GM23248 (cell line): Measurements from ENCODE around the gene MAU2. TPM values are rescaled to one million over a fixed set of nuclear protein-coding genes. Genes with fewer than 3 reads are reported as not detected.

Experiments used
- DNase-seq: peaks from one replicate; pipeline ENCODE4 v3.0.0-alpha.2; 2015
- H2AFZ ChIP-seq: fragments of 200-600 bp; sonication (generic); 2 replicates; pipeline ENCODE4 v1.6.1; 2016; ENCODE audit warnings: antibody characterized with exemption
- H3F3A ChIP-seq: fragments of 200-600 bp; sonication (generic); 2 replicates; pipeline ENCODE4 v1.6.1; 2016; ENCODE audit warnings: mild to moderate bottlenecking, antibody characterized with exemption, mixed run types; ENCODE audit not compliant: insufficient read depth
- H3K27ac ChIP-seq: fragments of 200-600 bp; sonication (generic); 2 replicates; pipeline ENCODE4 v1.5.1; 2016; ENCODE audit warnings: mild to moderate bottlenecking
- H3K27me3 ChIP-seq: fragments of 200-600 bp; sonication (generic); replicated peaks from 2 replicates; pipeline ENCODE4 v1.6.1; 2016; ENCODE audit warnings: mild to moderate bottlenecking; ENCODE audit not compliant: insufficient read depth
- H3K36me3 ChIP-seq: fragments of 200-600 bp; sonication (generic); 2 replicates; pipeline ENCODE4 v1.6.1; 2016; ENCODE audit warnings: low read depth, mild to moderate bottlenecking
- H3K4me1 ChIP-seq: fragments of 200-600 bp; sonication (generic); 2 replicates; pipeline ENCODE4 v1.6.1; 2016; ENCODE audit warnings: mild to moderate bottlenecking; ENCODE audit not compliant: insufficient read depth
- H3K4me2 ChIP-seq: fragments of 200-600 bp; sonication (generic); one replicate; pipeline ENCODE4 v1.6.1; 2016; ENCODE audit warnings: mild to moderate bottlenecking; ENCODE audit not compliant: unreplicated experiment
- H3K4me3 ChIP-seq: fragments of 200-600 bp; sonication (generic); 2 replicates; pipeline ENCODE4 v1.5.1; 2016; ENCODE audit warnings: mild to moderate bottlenecking
- H3K79me2 ChIP-seq: fragments of 200-600 bp; sonication (generic); 2 replicates; pipeline ENCODE4 v1.6.1; 2016; ENCODE audit warnings: mild to moderate bottlenecking; ENCODE audit not compliant: insufficient read depth
- H3K9ac ChIP-seq: fragments of 200-600 bp; sonication (generic); 2 replicates; pipeline ENCODE4 v1.6.1; 2016; ENCODE audit warnings: mild to moderate bottlenecking
- H3K9me2 ChIP-seq: fragments of 200-600 bp; sonication (generic); 2 replicates; pipeline ENCODE4 v1.6.1; 2016; ENCODE audit warnings: mixed run types, mild to moderate bottlenecking, moderate library complexity; ENCODE audit not compliant: insufficient read depth
- H3K9me3 ChIP-seq: fragments of 200-600 bp; sonication (generic); one replicate; pipeline ENCODE4 v1.6.1; 2017; ENCODE audit warnings: low read depth
- H4K20me1 ChIP-seq: fragments of 200-600 bp; sonication (generic); 2 replicates; pipeline ENCODE4 v1.6.0; 2016; ENCODE audit not compliant: insufficient read depth
- EZH2 ChIP-seq: fragments of 200-600 bp; sonication (generic); IDR thresholded peaks from 2 replicates; pipeline ENCODE4 v1.6.1; 2018; ENCODE audit warnings: antibody characterized with exemption, mild to moderate bottlenecking; ENCODE audit not compliant: insufficient read depth, poor library complexity, severe bottlenecking
- EZH2phosphoT487 ChIP-seq: fragments of 200-600 bp; sonication (generic); IDR thresholded peaks from 2 replicates; pipeline ENCODE4 v1.6.1; 2018; ENCODE audit warnings: antibody characterized with exemption, moderate library complexity, mild to moderate bottlenecking, low read depth; ENCODE audit not compliant: insufficient read depth
- WGBS, 2 experiments: methylation state at CpG; one replicate each; pipeline ENCODE4 v1.1.6; 2015 to 2017; ENCODE audit warnings: low lambda C conversion rate in 2 of 2, low coverage in 1 of 2; ENCODE audit errors: missing lambda C conversion rate in 2 of 2; 5-methylcytosine and 5-hydroxymethylcytosine counted together
- in situ Hi-C: fragments of 300-500 bp; cut with MboI; formaldehyde crosslinking; loops from 2 replicates; pipeline ENCODE4 v1.15.0; 2020
- polyA plus RNA-seq: library from polyadenylated mRNA; unstranded; fragments of >200 nt; fragmentation: Nextera tagmentation; extraction: Ambion mirVana; gene quantifications from 2 replicates; pipeline ENCODE4 v1.2.1, GENCODE V29; 2016
- total RNA-seq: library from RNA; depleted of rRNA; stranded (reverse); fragments of >200 nt; shearing (Covaris generic); gene quantifications from 2 replicates; pipeline ENCODE4 v1.2.3, GENCODE V29; 2014

Gene MAU2
- total and polyA plus RNA-seq, 2 experiments from 2014 or later: 23.0 to 25.4 TPM

- no peaks in the 10 kb centered on the region for H4K20me1 ChIP-seq
- no peaks in the 10 kb centered on the region for H3K9me3 ChIP-seq
- H3K9ac ChIP-seq: no peak overlapping the region
- H3K4me3 ChIP-seq: no peak overlapping the region
- no peaks in the 10 kb centered on the region for H3K4me1 ChIP-seq
- H3K79me2 ChIP-seq: no peaks in the 10 kb centered on the region
- no peaks in the 10 kb centered on the region; the same call in 1 of the 2 replicates for H3K36me3 ChIP-seq
- peaks cover 8% of the 10 kb centered on the region; the same call in 1 of the 2 replicates for H3F3A ChIP-seq
- H2AFZ ChIP-seq: no peak overlapping the region
- TF ChIP-seq EZH2 (no peak), EZH2phosphoT487 (no peak)
- no peak for DNase-seq
- WGBS, 2 experiments: 93 to 97% methylated on average over 11 to 13 of the region's 13 CpGs
- no peaks in the 10 kb centered on the region for H3K27me3 ChIP-seq
- in situ Hi-C loops: no loop called here
- no peak overlapping the region for H3K4me2 ChIP-seq
- H3K9me2 ChIP-seq: no peaks in the 10 kb centered on the region
- H3K27ac ChIP-seq: no peak overlapping the region
Measured at GRCh38 chr19:19356901-19357566, 36.4 kb downstream of the MAU2 start.

- DNase-seq: peak; percentile 90
- peak overlapping the region; percentile 46 for H2AFZ ChIP-seq
- no peaks in the 10 kb centered on the region; the same call in 1 of the 2 replicates for H3K36me3 ChIP-seq
- WGBS, 2 experiments: 3% methylated on average over 14 of the region's 14 CpGs
- H3K4me2 ChIP-seq: no peak overlapping the region
- no peak overlapping the region for H3K4me3 ChIP-seq
- H3K9me3 ChIP-seq: no peaks in the 10 kb centered on the region
- in situ Hi-C loops: loop anchor here (10.0 kb wide), 1 partner anchor 134 kb away; no protein-coding TSS in a partner anchor
- TF ChIP-seq EZH2phosphoT487: no peak
- no peak for TF ChIP-seq EZH2
- H3K9ac ChIP-seq: peak overlapping the region; percentile 47
- H4K20me1 ChIP-seq: no peaks in the 10 kb centered on the region
- peaks cover 8% of the 10 kb centered on the region; the same call in 1 of the 2 replicates for H3F3A ChIP-seq
- peak overlapping the region; percentile 17; the same call in 1 of the 2 replicates for H3K27ac ChIP-seq
- no peaks in the 10 kb centered on the region for H3K4me1 ChIP-seq
- H3K27me3 ChIP-seq: no peaks in the 10 kb centered on the region
- H3K9me2 ChIP-seq: no peaks in the 10 kb centered on the region
- no peaks in the 10 kb centered on the region for H3K79me2 ChIP-seq
Measured at GRCh38 chr19:19361075-19361594, 40.5 kb downstream of the MAU2 start.

GRCh38 chr19:19362075-19362474 lies 41.4 kb downstream of the MAU2 start:
- H3K9me3 ChIP-seq: no peaks in the 10 kb centered on the region
- TF ChIP-seq EZH2phosphoT487 (no peak), EZH2 (no peak)
- in situ Hi-C loops: loop anchor here (10.0 kb wide), 1 partner anchor 133 kb away; no protein-coding TSS in a partner anchor
- no peaks in the 10 kb centered on the region for H3K4me1 ChIP-seq
- no peaks in the 10 kb centered on the region for H3K79me2 ChIP-seq
- no peak overlapping the region for H3K27ac ChIP-seq
- peaks cover 8% of the 10 kb centered on the region; the same call in 1 of the 2 replicates for H3F3A ChIP-seq
- H3K4me3 ChIP-seq: no peak overlapping the region
- H3K4me2 ChIP-seq: no peak overlapping the region
- H3K9me2 ChIP-seq: no peaks in the 10 kb centered on the region
- H3K27me3 ChIP-seq: no peaks in the 10 kb centered on the region
- H4K20me1 ChIP-seq: no peaks in the 10 kb centered on the region
- no peak overlapping the region for H2AFZ ChIP-seq
- H3K36me3 ChIP-seq: no peaks in the 10 kb centered on the region
- 92 to 98% methylated on average over 4 of the region's 4 CpGs for WGBS, 2 experiments
- no peak overlapping the region for H3K9ac ChIP-seq
- no peak for DNase-seq

GRCh38 chr19:19366434-19367396 lies 46.1 kb downstream of the MAU2 start:
- no peak overlapping the region for H3K4me3 ChIP-seq
- H3K4me1 ChIP-seq: no peaks in the 10 kb centered on the region
- H3K27ac ChIP-seq: no peak overlapping the region
- no peaks in the 10 kb centered on the region for H3K36me3 ChIP-seq
- TF ChIP-seq EZH2phosphoT487 (no peak), EZH2 (no peak)
- H3K9me2 ChIP-seq: no peaks in the 10 kb centered on the region
- no peak overlapping the region for H3K4me2 ChIP-seq
- H3K27me3 ChIP-seq: no peaks in the 10 kb centered on the region
- in situ Hi-C loops: loop anchor here (10.0 kb wide), 1 partner anchor 128 kb away; no protein-coding TSS in a partner anchor
- peak; percentile 67 for DNase-seq
- H3K9ac ChIP-seq: no peak overlapping the region
- H2AFZ ChIP-seq: peak overlapping the region; percentile 80
- WGBS, 2 experiments: 59 to 60% methylated on average over 18 of the region's 18 CpGs
- H3F3A ChIP-seq: no peaks in the 10 kb centered on the region
- no peaks in the 10 kb centered on the region for H4K20me1 ChIP-seq
- no peaks in the 10 kb centered on the region for H3K79me2 ChIP-seq
- no peaks in the 10 kb centered on the region for H3K9me3 ChIP-seq
